HepG2 (cell line): ENCODE data around the gene PHF14. TPM values are rescaled to one million over a fixed set of nuclear protein-coding genes. Genes with fewer than 3 reads are reported as not detected.

Experiments
- ASH2L ChIP-seq: fragments of 300-600, 200-600 bp; sonication (generic); IDR thresholded peaks from 2 replicates; pipeline ENCODE4 v1.7.0; 2017; ENCODE audit warnings: low read depth, mild to moderate bottlenecking, moderate library complexity, mixed read lengths, low read length; ENCODE audit not compliant: insufficient read length
- MXD4 ChIP-seq: IDR thresholded peaks from 2 replicates; pipeline ENCODE4 v1.6.1; 2016; ENCODE audit warnings: mild to moderate bottlenecking, missing biosample characterization, missing genetic modification reagents
- NFAT5 ChIP-seq: sonication (generic); formaldehyde crosslinking; IDR thresholded peaks from 2 replicates; pipeline ENCODE4 v1.4.0; 2020; ENCODE audit warnings: missing genetic modification reagents
- NFKBIZ ChIP-seq: IDR thresholded peaks from 2 replicates; pipeline ENCODE4 v1.6.1; 2018; ENCODE audit warnings: missing genetic modification reagents, missing compliant biosample characterization
- ZHX2 ChIP-seq, 2 experiments: sonication (generic) in 1 of 2; formaldehyde crosslinking in 1 of 2; IDR thresholded peaks; 2 replicates each; pipeline versions ENCODE4 v1.6.1 to v1.9.0; 2014 to 2022; ENCODE audit warnings: antibody characterized with exemption in 1 of 2, borderline replicate concordance in 1 of 2, inconsistent platforms in 1 of 2, low read depth in 1 of 2, missing genetic modification reagents in 1 of 2
- ZNF354B ChIP-seq: sonication (generic); formaldehyde crosslinking; IDR thresholded peaks from 2 replicates; pipeline ENCODE4 v1.8.0; 2022; ENCODE audit warnings: mild to moderate bottlenecking, missing genetic modification reagents
- ZNF800 ChIP-seq: sonication (generic); formaldehyde crosslinking; IDR thresholded peaks from 2 replicates; pipeline ENCODE4 v1.4.0; 2020; ENCODE audit warnings: missing genetic modification reagents
- polyA plus RNA-seq, 8 experiments: library from polyadenylated mRNA; depleted of rRNA in 3 of 8; stranded (reverse) in 7 of 8; unstranded in 1 of 8; fragments of >200 nt; fragmentation: Illumina TruSeq in 4 of 8; extraction: Trizol in 4 of 8; gene quantifications; 2 replicates each; pipeline versions ENCODE4 v1.2.1 to v1.2.3, GENCODE V29; 2011 to 2016; ENCODE audit warnings: low read depth in 4 of 8, missing spikeins in 1 of 8, mixed read lengths in 1 of 8; ENCODE audit not compliant: insufficient read depth in 1 of 8
- total RNA-seq, 5 experiments: library from RNA; depleted of rRNA; stranded (reverse); fragments of >200 nt; fragmentation: Illumina TruSeq; extraction: Trizol; gene quantifications; 2 replicates each; pipeline ENCODE4 v1.2.3, GENCODE V29; 2016; ENCODE audit warnings: low read depth in 1 of 5

The PHF14 gene
- total and polyA plus RNA-seq, 2 of the 13 experiments (the other 11 are each of a cell fraction or from before 2014, with no cell fraction given): 18.9 to 68.7 TPM

- no peak for TF ChIP-seq NFAT5 (CRISPR knock-in tag)
- TF ChIP-seq MXD4 (CRISPR knock-in tag): 0 out of 2 replicates have a peak, but pooled peaks have one; percentile 32
- no peak for TF ChIP-seq NFKBIZ (CRISPR knock-in tag)
- no peak for TF ChIP-seq ZNF354B
- TF ChIP-seq ASH2L: peak; percentile 86
- TF ChIP-seq ZNF800 (CRISPR knock-in tag): no peak
- no peak for TF ChIP-seq ZHX2 (IDR thresholded peaks at IDR 0.05; ENCODE audit: low read depth)
- no peak for TF ChIP-seq ZHX2 (CRISPR knock-in tag; IDR thresholded peaks at IDR 0.05; ENCODE audit: borderline replicate concordance)
These were observed at the start of gene PHF14 (continued) for GRCh38 chr7:10973061-10973941.
